Brain microvascular endothelial cell (primary cell): ENCODE results near the gene NMRAL1.
A peak's percentile ranks its signal among the peaks of the same experiment; 100 is the strongest.

Experiments used
- DNase-seq: peaks from one replicate; pipeline ENCODE4 v3.0.0-alpha.2; 2020
- H3K27ac ChIP-seq: fragments of 250-450 bp; sonication (Bioruptor Pico); 2 replicates; pipeline ENCODE4 v1.5.1; 2020; ENCODE audit warnings: mild to moderate bottlenecking, moderate library complexity
- H3K27me3 ChIP-seq: fragments of 250-450 bp; sonication (Bioruptor Pico); replicated peaks from 2 replicates; pipeline ENCODE4 v1.5.1; 2020; ENCODE audit warnings: mild to moderate bottlenecking
- H3K36me3 ChIP-seq: fragments of 250-450 bp; sonication (Bioruptor Pico); replicated peaks from 2 replicates; pipeline ENCODE4 v1.5.1; 2020; ENCODE audit warnings: mild to moderate bottlenecking
- H3K4me3 ChIP-seq: 2 replicates; pipeline ENCODE4 v1.5.1; 2011; ENCODE audit warnings: low read depth, mild to moderate bottlenecking, control low read depth, low read length, moderate library complexity
- in situ Hi-C: cut with HindIII; loops from 2 replicates; pipeline ENCODE4 v1.10.0; 2017; ENCODE audit warnings: low sequenced_read_pairs, low pct_ligation_motif_present
- TF ChIP-seq, protein P1 (sequence below): IDR thresholded peaks from 2 replicates; pipeline ENCODE4 v1.5.1; 2011; ENCODE audit warnings: low read depth, mild to moderate bottlenecking, moderate library complexity, low read length, control low read depth, inconsistent platforms; ENCODE audit errors: missing control alignments

The NMRAL1 gene

DNA sequence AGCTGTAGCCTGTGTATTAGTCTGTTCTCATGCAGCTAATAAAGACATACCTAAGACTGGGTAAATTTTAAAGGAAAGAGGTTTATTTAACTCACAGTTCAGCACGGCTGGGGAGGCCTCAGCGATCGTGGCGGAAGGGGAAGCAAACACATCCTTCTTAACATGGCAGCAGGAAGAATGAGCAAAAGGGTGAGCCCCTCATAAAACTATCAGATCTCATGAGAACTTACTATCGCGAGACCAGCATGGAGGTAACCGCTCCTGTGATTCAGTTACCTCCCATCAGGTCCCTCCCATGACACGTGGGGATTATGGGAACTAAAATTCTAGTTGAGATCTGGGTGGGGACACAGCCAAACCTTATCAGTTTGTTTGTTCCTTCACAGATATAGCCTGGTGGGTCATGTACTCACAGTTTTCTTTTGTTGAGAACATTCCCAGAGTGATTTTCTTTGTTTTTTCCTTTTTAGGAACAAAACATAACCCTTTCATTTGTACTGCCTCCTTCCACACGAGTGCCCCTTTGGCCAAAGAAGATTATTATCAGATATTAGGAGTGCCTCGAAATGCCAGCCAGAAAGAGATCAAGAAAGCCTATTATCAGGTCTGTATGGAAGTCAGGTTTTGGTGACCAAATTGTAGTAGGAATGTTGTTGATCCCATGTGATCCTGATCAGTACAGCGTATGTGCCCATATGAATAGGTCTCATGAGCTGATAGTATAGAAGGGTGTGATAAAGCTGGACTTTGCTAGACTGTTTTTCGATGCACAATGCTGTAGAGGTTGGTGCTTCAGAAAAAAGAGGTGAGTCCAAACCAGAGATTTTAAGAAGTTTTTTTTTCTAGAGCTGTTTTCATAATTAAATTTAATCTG lies 40.3 kb downstream of the NMRAL1 start:
- no peak for DNase-seq
- no peak overlapping the region for H3K27ac ChIP-seq
- no peak overlapping the region for H3K4me3 ChIP-seq
- H3K27me3 ChIP-seq: no peaks in the 10 kb centered on the region
- H3K36me3 ChIP-seq: peaks cover 25% of the 10 kb centered on the region
- in situ Hi-C loops: no loop called here
- TF ChIP-seq, protein P1, sequence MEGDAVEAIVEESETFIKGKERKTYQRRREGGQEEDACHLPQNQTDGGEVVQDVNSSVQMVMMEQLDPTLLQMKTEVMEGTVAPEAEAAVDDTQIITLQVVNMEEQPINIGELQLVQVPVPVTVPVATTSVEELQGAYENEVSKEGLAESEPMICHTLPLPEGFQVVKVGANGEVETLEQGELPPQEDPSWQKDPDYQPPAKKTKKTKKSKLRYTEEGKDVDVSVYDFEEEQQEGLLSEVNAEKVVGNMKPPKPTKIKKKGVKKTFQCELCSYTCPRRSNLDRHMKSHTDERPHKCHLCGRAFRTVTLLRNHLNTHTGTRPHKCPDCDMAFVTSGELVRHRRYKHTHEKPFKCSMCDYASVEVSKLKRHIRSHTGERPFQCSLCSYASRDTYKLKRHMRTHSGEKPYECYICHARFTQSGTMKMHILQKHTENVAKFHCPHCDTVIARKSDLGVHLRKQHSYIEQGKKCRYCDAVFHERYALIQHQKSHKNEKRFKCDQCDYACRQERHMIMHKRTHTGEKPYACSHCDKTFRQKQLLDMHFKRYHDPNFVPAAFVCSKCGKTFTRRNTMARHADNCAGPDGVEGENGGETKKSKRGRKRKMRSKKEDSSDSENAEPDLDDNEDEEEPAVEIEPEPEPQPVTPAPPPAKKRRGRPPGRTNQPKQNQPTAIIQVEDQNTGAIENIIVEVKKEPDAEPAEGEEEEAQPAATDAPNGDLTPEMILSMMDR: no peak

DNA sequence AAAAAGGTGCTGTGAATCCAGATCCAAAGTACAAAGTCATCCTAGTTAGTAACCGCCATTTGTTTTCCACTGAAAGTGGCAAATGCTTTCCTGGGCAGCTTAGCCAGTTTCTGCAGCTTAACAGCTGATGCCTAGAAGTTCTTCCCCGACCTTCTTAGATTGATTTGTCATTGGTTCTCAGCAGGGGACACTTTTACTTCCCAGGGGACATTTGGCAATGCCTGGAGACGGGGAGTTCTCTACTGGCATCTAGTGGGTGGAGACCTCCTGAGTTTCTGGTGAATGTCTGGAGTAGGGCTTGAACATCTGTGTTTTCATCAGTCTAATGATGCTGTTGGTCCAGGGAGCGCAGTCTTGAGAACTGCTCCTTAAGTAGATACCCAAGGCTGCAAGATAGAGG lies 41.2 kb downstream of the NMRAL1 start:
- in situ Hi-C loops: no loop called here
- H3K27ac ChIP-seq: no peak overlapping the region
- peaks cover 26% of the 10 kb centered on the region for H3K36me3 ChIP-seq
- TF ChIP-seq, protein P1: no peak
- H3K4me3 ChIP-seq: no peak overlapping the region
- H3K27me3 ChIP-seq: no peaks in the 10 kb centered on the region
- DNase-seq: no peak

DNA sequence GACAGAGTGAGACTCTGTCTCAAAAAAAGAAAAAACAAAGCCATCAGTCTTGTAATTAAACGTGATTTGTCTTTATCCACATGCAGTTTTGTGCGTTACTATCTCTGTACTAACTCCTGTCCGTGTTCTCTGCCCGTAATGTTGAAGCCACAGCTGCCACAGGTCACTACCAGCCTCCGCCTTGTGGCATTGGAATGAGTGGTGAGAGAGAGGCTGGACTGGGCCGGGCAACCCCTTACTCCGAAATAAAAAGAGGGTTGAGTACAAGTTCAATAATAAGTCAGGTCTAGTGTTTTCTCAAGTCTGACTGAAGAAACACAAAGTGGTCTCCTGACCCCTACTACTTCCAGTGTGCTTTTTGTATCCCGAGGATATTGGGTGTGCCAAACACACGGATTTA lies 43.4 kb downstream of the NMRAL1 start:
- H3K36me3 ChIP-seq: peaks cover 23% of the 10 kb centered on the region
- in situ Hi-C loops: no loop called here
- no peak overlapping the region for H3K27ac ChIP-seq
- TF ChIP-seq, protein P1: no peak
- no peak for DNase-seq
- H3K4me3 ChIP-seq: no peak overlapping the region
- no peaks in the 10 kb centered on the region for H3K27me3 ChIP-seq

DNA sequence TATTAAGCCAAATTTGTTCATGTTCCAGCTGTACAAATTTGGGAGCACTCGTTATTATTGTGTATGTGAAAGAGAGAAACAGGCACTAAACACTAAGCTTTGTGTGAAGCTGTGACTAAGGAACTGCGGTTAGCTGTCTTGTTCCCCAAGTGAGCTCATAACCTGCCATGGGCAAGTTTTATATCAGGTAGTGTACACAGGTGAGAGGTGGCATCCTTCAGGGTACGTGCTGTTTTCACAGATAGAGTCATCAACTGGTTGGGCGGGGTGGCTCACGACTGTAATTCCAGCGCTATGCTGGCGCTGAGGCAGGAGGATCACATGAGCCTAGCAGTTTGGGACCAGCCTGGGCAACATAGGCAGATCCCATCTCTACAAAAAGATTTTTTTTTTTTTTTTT lies 45.9 kb downstream of the NMRAL1 start:
- no peak overlapping the region for H3K4me3 ChIP-seq
- in situ Hi-C loops: no loop called here
- H3K36me3 ChIP-seq: peaks cover 12% of the 10 kb centered on the region
- H3K27ac ChIP-seq: no peak overlapping the region
- TF ChIP-seq, protein P1: no peak
- H3K27me3 ChIP-seq: no peaks in the 10 kb centered on the region
- DNase-seq: no peak

DNA sequence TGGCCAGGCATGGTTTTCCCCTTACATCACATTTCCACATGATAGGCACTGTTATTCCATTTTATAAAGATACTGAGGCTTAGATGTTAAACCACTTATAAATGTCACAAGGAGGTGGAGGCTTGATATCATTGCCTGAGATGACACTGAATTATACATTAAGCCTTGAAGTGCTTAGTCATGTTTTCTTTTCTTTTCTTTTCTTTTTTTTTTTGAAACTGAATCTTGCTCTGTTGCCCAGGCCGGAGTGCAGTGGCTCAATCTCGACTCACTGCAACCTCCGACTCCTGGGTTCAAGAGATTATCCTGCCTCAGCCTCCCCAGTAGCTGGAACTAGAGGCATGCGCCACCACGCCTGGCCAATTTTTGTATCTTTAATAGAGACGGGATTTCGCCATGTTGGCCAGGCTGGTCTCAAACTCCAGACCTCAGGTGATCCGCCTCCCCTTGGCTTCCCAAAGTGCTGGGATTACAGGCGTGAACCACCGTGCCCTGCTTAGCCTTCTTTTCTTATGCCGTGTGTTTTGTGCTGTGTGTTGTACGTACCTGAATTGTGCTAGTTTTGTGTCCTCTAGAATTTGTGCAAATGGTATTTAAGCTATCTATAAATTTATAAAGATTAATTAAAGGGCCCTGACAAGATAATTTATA lies 47.6 kb downstream of the NMRAL1 start:
- Histone ChIP-seq H3K4me3 (peak overlapping the region; percentile 98), H3K27ac (peak overlapping the region; percentile 99)

More for the DNA sequence above, 47.6 kb downstream of the NMRAL1 start:
- Histone ChIP-seq H3K27me3 (no peaks in the 10 kb centered on the region), H3K36me3 (peaks cover 12% of the 10 kb centered on the region)
- TF ChIP-seq, protein P1: no peak
- in situ Hi-C loops: no loop called here
- no peak for DNase-seq
